Astrocyte (in vitro differentiated cells and primary cell): ENCODE measurements around the gene DENND1B.

Experiments
- EZH2 ChIP-seq: IDR thresholded peaks from 2 replicates; pipeline ENCODE4 v1.6.1; 2012; ENCODE audit warnings: mild to moderate bottlenecking, low read length, inconsistent platforms; ENCODE audit not compliant: insufficient read depth
- TF ChIP-seq, protein P1 (sequence below): IDR thresholded peaks from 2 replicates; pipeline ENCODE4 v1.5.1; 2011; ENCODE audit warnings: low read depth, mild to moderate bottlenecking, inconsistent platforms, low read length, moderate library complexity; ENCODE audit not compliant: insufficient read depth

- no peak for TF ChIP-seq EZH2
- TF ChIP-seq, protein P1, sequence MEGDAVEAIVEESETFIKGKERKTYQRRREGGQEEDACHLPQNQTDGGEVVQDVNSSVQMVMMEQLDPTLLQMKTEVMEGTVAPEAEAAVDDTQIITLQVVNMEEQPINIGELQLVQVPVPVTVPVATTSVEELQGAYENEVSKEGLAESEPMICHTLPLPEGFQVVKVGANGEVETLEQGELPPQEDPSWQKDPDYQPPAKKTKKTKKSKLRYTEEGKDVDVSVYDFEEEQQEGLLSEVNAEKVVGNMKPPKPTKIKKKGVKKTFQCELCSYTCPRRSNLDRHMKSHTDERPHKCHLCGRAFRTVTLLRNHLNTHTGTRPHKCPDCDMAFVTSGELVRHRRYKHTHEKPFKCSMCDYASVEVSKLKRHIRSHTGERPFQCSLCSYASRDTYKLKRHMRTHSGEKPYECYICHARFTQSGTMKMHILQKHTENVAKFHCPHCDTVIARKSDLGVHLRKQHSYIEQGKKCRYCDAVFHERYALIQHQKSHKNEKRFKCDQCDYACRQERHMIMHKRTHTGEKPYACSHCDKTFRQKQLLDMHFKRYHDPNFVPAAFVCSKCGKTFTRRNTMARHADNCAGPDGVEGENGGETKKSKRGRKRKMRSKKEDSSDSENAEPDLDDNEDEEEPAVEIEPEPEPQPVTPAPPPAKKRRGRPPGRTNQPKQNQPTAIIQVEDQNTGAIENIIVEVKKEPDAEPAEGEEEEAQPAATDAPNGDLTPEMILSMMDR: no peak
Observed at GRCh38 chr1:197690074-197690473, 85.2 kb downstream of the DENND1B start.
